Measurements from ENCODE around the gene FGFR1OP2. TPM values are rescaled to one million over a fixed set of nuclear protein-coding genes. Genes with fewer than 3 reads are reported as not detected.

The FGFR1OP2 gene
- total RNA-seq, 1 donor from 2014 or later, result 103 TPM

DNA sequence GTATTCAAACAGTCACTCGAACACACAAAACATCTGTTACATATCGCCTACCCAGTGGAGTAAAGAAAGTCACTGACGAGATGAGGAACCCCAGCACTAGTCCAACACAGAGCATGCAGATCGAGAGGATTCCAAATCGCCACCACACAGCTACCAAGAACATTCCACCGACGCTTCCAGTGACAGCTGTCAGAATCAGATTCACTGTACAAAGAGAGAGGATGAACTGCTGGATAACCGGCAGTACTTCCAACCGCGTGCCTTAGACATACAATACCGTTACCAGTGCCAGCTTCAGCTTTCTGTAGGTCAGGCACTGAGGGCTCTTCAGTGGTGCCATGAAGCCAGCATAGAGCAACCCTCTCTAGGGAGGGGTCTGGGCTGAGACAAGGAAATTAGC, 41.5 kb downstream of the FGFR1OP2 start:
- Mint-ChIP-seq H3K27me3 (ENCODE audit: insufficient read depth, low read depth) (no peaks in the 10 kb centered on the region), H3K27ac (no peak overlapping the region), H3K36me3 (peaks cover 7% of the 10 kb centered on the region), H3K4me3 (no peak overlapping the region), H3K4me1 (no peaks in the 10 kb centered on the region), H3K9me3 (no peaks in the 10 kb centered on the region)
- Histone ChIP-seq H3K36me3 (no peaks in the 10 kb centered on the region), H3F3A (ENCODE audit: low read depth) (no peaks in the 10 kb centered on the region), H3K27ac (no peak overlapping the region), H3K4me2 (no peak overlapping the region), H3K79me2 (ENCODE audit: low read depth) (no peaks in the 10 kb centered on the region), H3K9me3 (ENCODE audit: low read depth) (no peaks in the 10 kb centered on the region), H2AFZ (replicated peaks) (no peak overlapping the region), H4K20me1 (ENCODE audit: low read depth) (no peaks in the 10 kb centered on the region), H3K4me3 (no peak overlapping the region), H3K9ac (no peak overlapping the region), H3K27me3 (no peaks in the 10 kb centered on the region), H3K4me1 (no peaks in the 10 kb centered on the region)
- TF ChIP-seq CTCF (IDR thresholded peaks at IDR 0.05) (no peak), EZH2 (IDR thresholded peaks at IDR 0.05) (no peak), EZH2phosphoT487 (IDR thresholded peaks at IDR 0.05) (no peak)
- DNase-seq (ENCODE audit: low spot score), result no peak

- H3K27ac Mint-ChIP-seq, result no peak overlapping the region
- H3K4me3 ChIP-seq, result no peak overlapping the region
- no peaks in the 10 kb centered on the region for H3K27me3 ChIP-seq
- no peak overlapping the region for H3K27ac ChIP-seq
- no peaks in the 10 kb centered on the region for H3K9me3 ChIP-seq (ENCODE audit: low read depth)
- H3K79me2 ChIP-seq (ENCODE audit: low read depth), result no peaks in the 10 kb centered on the region
- no peak overlapping the region for H3K4me3 Mint-ChIP-seq
- no peak overlapping the region for H3K9ac ChIP-seq
- no peaks in the 10 kb centered on the region for H3F3A ChIP-seq (ENCODE audit: low read depth)
- H3K4me2 ChIP-seq, result no peak overlapping the region
- no peaks in the 10 kb centered on the region for H3K27me3 Mint-ChIP-seq (ENCODE audit: insufficient read depth, low read depth)
- no peak for TF ChIP-seq EZH2phosphoT487 (IDR thresholded peaks at IDR 0.05)
- no peak for TF ChIP-seq CTCF (IDR thresholded peaks at IDR 0.05)
- TF ChIP-seq EZH2 (IDR thresholded peaks at IDR 0.05), result no peak
- peaks cover 18% of the 10 kb centered on the region for H3K36me3 Mint-ChIP-seq
- DNase-seq (ENCODE audit: low spot score), result no peak
- H3K4me1 Mint-ChIP-seq, result no peaks in the 10 kb centered on the region
- H3K36me3 ChIP-seq, result no peaks in the 10 kb centered on the region
- no peaks in the 10 kb centered on the region for H3K4me1 ChIP-seq
- no peaks in the 10 kb centered on the region for H3K9me3 Mint-ChIP-seq
- no peaks in the 10 kb centered on the region for H4K20me1 ChIP-seq (ENCODE audit: low read depth)
- H2AFZ ChIP-seq (replicated peaks), result no peak overlapping the region
Measured at GRCh38 chr12:26982866-26983265, 44.6 kb downstream of the FGFR1OP2 start.

- H3K79me2 ChIP-seq (ENCODE audit: low read depth), result no peaks in the 10 kb centered on the region
Measured at GRCh38 chr12:26987634-26988424, 49.6 kb downstream of the FGFR1OP2 start.

More at GRCh38 chr12:26987634-26988424, 49.6 kb downstream of the FGFR1OP2 start:
- H3K9ac ChIP-seq, result no peak overlapping the region
- H3K27me3 ChIP-seq, result no peaks in the 10 kb centered on the region
- no peaks in the 10 kb centered on the region for H3K36me3 ChIP-seq
- Mint-ChIP-seq H3K4me3 (no peak overlapping the region), H3K27ac (no peak overlapping the region), H3K4me1 (no peaks in the 10 kb centered on the region), H3K36me3 (peaks cover 18% of the 10 kb centered on the region), H3K27me3 (ENCODE audit: insufficient read depth, low read depth) (no peaks in the 10 kb centered on the region), H3K9me3 (no peaks in the 10 kb centered on the region)
- no peaks in the 10 kb centered on the region for H4K20me1 ChIP-seq (ENCODE audit: low read depth)
- H3F3A ChIP-seq (ENCODE audit: low read depth), result no peaks in the 10 kb centered on the region
- H3K4me1 ChIP-seq, result no peaks in the 10 kb centered on the region
- no peak overlapping the region for H2AFZ ChIP-seq (replicated peaks)
- no peak overlapping the region for H3K4me2 ChIP-seq
- no peak for DNase-seq (ENCODE audit: low spot score)
- no peak for TF ChIP-seq EZH2phosphoT487 (IDR thresholded peaks at IDR 0.05)
- no peak for TF ChIP-seq CTCF (IDR thresholded peaks at IDR 0.05)
- TF ChIP-seq EZH2 (IDR thresholded peaks at IDR 0.05), result no peak
- no peak overlapping the region for H3K27ac ChIP-seq
- H3K9me3 ChIP-seq (ENCODE audit: low read depth), result no peaks in the 10 kb centered on the region
- H3K4me3 ChIP-seq, result no peak overlapping the region
